RPMI8226 (cell line): ENCODE data around the gene ALAD.
"Not testable (repeated sequence)": the region's sequence is repeated elsewhere in the genome, so short reads cannot be mapped to it uniquely, and the experiment has no call there.

ENCODE experiments used
- DNase-seq: peaks from one replicate; pipeline ENCODE4 v3.0.0-alpha.2; 2015

The ALAD gene

DNA sequence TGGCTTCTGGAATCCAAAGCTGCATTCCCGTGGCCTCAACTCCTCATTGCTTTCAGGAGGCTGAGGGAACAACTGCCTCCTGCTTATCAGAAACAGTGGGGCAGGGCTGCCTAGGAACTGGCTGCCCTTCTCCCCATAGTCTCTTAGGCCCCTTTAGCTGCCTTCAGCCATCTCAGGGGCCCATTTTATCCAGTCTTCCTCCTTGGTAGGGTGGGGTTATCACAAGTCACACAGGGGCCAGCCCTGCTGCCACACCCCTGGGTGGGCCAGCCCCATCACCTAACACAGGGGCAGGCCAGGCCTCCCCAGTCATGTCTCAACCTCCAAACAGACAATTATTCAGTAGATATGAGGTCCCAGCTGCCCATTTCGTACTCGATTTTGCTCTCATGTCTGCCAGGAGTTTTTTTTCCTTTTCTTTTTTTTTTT is 3.9 kb downstream of the ALAD start:
- DNase-seq, result no peak

DNA sequence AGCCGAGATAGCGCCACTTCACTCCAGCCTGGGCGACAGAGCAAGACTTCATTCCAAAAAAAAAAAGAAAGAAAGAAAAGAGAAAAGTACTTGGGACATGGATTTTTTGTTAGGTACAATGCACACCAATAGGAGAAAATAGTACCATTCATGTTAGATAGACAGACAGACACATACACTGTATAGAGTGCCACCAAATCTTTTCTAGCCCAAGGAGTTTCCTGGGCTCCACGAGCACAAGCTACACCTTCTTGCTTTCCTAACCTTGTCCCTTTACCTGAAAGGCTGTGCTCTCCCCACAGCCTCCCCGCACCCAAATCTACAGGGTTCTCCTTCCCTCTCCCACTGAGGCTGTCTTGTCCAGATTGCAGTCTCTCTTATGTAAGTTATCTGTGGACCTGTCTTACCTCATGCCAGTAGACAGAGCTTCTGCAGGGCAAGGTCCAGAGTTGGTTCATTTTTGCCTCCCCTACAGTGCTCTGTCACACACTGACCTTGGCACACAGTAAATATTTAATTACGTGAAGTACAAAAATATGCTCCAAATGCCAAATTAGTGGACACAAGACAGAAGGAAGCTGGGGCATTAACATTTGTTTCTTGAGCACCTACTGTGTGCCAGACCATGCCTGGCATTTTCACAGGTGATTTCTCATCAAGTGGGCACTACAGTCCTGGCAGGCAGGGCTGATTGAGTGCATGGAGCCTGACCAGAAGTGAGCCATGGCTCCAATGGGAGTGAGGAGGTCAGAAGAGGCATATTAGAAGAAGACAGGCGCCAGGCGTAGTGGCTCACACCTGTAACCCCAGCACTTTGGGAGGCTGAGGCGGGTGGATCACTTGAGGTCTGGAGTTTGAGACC is 5.9 kb downstream of the ALAD start:
- no peak for DNase-seq

DNA sequence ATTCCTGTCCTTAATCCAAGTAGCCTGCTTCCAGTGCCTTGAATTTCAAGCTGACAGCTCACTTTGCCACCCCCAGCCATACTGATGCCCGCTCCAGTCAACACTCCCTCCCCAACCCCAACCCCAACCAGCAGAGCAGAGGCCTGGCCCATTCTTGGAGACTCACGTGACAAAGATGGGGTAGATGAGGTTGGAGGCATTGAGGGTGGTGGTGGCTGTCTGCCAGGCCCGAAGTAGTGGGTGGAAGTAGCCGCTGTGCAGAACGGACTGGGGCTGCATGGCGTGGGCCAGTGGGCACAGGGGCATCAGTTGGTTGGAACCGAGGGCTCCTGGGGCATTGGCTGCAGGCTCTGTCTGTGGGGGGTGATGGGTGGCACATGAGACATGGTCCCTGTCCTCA is 7.8 kb downstream of the ALAD start:
- no peak for DNase-seq

DNA sequence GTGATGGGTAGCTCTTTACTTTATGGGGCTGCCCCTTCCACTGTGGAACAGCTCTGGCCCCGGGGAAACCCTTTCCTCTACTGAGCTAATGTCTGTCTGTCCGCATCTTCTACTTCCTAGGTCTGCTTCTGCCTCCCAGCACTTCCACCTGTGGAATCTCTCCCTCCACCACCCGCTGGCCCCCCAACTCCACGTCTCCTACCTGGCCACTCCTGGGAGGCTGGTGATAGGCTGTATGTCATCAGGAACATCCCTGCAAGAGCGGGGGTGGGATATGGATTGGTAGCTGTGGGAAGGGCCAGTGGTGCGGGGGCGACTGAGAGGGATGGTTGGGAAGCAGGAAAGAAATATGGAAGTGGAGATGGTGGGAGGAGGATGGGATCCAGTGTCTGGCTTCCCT is 9.2 kb downstream of the ALAD start:
- no peak for DNase-seq

DNA sequence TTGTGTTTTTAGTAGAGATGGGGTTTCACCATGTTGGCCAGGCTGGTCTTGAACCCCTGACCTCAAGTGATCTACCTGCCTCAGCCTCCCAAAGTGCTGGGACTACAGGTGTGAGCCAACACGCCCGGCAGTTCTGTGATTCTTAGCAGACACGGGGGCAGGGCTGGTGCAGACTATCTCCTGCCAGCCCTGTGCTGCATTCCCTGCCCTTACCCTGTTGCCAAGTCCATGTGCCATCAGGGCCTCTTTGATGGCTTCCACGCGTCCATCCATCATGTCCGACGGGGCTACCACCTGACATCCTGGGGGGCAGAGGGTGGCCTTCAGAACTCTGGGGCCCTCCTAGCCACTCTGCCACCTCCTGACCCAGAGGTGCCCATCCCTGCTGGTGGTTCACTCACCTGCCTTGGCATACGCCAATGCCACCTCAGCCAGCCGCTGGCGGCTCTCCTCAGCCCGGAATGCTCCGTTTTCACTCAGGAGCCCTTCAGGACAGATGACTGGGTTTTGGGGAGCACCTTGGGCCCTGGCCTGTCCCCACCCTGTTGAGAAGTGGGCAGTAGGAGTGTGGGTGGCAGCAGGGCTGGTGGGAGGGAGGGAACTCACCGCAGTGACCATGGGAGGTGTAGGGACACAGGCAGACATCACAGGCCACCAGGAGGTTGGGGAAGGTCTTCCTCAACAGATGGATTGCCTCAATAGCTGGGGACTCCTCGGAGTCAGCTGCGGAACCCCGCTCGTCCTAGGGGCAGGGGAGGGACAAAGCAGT is 10.7 kb downstream of the ALAD start:
- DNase-seq, result no peak

DNA sequence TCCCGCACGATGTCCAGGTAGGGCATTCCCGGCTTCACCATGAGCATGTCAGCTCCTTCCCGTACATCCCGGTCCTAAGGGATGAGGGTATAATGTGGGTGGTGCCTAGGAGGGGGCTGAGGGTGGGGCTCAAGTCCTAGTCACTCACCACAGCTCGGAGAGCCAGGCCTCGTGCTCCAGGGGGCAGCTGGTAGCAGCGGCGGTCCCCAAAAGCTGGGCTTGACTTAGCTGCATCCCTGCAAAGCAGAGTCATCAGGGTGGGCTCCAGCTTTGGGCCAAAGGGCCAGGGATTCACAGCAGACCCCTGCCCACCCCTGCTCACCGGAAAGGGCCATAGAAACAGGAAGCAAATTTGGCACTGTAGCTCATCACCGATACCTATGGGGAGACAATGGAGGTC is 11.6 kb downstream of the ALAD start:
- DNase-seq, result no peak

DNA sequence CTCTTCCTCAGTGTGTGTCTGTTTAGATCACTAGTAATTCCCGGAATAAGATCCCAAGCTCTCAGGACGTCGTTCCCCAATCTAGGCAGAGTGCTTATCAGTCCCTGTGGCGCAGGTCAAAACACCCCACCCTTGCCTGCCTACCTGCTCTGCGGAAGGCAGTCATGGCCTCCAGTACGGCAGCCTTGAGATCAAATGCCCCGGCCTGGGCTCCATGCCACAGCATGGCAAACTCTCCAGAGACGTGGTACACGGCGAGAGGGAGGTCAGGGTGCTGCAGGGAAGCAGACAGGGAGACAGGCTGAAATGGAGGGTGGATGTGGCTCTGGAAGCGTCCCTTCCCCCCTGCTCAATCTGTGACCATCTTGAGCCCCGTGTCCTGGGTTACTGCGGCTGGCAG is 12.3 kb downstream of the ALAD start:
- no peak for DNase-seq

DNA sequence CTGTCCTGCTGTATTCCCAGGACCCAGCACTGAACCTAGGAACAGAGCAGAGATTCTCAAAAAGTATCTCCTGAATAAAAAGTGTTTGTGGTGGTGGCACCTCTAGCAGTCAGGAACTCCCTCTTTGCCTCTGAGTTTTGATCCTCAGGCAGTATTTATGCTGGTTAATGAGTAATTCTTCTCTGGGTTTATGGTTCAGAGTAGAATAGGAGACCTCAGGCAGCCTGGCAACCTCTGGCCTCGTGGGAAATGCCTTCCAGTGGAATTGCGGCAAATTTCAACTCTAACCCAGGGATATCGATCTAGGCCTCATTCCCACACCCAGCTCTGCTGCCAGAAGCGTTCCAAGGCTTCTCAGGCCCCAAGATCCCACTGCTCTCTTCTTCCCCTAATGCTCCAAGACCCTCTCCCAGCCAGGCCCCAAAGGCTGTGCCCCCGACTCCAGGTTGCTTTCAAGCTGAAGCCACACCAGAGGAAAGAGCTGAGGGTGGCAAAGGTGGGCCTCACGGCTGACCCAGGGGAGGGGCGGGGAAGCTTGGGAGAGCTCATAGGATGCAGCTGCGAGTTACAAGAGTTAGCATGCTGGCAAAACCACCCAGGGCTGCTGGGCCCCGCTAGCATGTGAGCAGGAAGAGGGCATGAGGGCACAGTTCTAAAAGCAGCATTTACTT is 13.4 kb downstream of the ALAD start:
- no peak for DNase-seq

DNA sequence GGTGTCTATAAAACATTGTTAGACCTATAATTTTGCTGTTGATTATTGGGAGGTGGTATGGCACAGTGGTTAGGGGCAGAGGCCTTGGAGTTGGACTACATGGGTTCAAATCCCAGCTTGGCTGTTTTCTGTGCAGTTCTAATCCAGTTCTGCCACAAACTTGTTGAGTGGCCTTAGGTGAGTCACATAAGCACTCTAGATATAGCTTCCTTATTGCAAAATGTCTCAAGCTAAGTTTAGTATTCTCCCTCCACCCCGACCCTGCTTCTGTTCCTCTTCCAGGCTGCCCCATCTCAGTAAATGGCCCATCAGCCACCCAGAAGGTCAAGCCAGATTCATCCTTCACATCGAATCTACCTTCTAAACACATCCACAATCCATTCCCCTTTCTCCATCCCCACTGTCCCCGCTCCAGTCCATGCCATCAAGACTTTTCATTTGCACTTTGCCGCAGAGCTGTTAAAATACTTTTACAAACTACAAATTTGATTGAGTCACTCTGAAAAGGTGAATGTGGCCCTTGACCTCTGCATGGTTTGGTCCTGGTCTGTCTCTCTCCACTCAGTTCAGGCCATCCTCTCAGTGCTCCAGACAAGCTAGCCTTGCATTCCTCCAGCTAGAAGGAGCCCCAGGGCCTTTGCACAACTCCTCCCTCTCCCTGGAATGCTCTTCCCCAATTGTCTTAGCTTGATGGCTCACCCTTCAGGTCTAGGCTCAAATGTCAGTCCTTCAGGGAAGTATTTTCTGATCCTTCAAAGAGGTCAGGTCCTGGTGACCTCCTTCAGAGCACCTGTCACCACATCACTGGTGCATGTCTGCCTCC is 14.3 kb downstream of the ALAD start:
- DNase-seq, result no peak

DNA sequence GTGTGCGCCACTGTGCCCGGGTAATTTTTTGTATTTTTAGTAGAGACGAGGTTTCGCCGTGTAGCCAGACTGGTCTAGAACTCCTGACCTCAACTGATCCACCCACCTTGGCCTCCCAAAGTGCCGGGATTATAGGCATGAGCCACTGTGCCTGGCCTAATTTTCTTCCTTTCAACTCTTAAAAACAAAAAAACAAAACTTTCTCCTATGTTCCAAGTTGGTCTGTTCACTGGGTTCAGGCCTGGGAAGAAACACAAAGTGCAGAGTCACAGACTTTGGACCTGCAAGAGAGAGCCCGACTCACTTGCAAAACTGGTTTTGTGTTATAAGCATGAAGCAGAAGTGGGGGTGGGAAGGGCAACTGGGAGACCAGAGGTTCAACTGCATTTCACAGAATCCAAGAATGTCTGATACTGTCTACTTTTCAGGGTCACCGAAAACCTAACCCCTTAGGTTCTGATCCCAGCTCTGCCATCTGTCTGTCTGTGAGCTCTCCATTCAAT is 19.1 kb downstream of the ALAD start:
- no peak for DNase-seq

DNA sequence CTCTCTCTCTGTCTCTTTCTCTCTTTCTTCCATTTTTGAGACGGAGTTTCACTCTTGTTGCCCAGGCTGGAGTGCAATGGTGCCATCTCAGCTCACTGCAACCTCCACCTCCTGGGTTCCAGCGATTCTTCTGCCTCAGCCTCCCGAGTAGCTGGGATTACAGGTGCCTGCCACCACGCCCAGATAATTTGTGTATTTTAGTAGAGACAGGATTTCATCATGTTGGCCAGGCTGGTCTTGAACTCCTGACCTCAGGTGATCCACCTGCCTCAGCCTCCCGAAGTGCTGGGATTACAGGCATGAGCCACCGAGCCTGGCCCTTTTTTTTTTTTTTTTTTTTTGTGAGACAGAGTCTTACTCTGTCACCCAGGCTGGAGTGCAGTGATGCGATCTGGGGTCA is 19.6 kb downstream of the ALAD start:
- DNase-seq, result not testable (repeated sequence)

DNA sequence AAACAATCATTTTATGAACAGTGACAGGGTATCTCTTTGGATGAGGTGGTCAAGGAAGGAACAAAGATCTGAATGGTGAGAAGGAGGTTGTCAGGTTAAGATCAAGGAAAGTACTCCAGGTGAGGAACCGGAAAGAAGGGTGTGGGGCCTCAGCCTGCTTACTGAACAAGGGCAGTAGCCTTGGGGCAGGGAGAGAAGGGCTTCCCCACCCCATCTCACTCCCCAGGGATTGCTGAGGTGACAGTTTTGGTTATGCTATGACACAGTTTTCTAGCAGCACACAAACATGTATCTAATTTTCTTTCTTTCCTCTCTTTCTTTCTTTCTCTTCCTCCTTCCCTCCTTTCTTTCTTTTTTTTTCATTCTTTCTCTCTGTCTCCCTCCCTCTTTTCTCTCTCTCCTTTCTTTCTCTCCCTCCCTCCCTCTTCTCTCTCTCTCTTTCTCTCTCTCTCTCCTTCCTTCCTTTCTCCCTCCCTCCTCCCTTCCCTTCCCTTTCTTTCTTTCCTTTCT is 20.2 kb downstream of the ALAD start:
- DNase-seq, result peak; percentile 79

DNA sequence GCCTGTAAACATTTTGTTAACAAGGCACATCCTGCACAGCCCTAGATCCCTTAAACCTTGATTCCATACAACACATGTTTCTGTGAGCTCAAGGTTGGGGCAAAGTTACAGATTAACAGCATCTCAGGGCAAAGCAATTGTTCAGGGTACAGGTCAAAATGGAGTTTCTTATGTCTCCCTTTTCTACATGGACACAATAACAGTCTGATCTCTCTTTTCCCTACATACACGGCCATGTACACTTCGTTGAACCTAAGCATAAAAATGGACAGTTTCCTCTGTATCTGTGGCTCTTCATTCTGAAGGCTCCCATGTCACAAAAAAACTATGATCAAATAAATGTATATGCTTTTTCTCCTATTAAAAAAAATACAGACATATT is 21.3 kb downstream of the ALAD start:
- not testable (repeated sequence) for DNase-seq

DNA sequence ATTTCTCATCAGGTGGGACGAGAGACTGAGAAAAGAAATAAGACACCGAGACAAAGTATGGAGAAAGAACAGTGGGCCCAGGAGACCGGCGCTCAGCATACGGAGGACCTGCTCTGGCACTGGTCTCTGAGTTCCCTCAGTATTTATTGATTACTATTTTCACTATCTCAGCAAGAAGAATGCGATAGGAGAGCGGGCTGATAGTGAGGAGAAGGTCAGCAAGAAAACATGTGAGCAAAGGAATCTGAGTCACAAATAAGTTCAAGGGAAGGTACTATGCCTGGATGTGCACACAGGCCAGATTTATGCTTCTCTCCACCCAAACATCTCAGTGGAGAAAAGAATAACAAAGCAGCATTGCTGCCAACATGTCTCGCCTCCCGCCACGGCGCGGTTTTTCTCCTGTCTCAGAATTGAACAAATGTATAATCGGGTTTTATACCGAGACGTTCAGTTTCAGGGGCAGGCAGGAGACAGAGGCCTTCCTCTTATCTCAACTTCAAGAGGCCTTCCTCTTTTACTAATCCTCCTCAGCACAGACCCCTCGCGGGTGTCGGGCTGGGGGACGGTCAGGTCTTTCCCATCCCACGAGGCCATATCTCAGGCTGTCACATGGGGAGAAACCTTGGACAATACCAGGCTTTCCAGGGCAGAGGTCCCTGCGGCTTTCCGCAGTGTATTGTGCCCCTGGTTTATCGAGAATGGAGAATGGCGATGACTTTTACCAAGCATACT is 21.8 kb downstream of the ALAD start:
- DNase-seq, result not testable (repeated sequence)

DNA sequence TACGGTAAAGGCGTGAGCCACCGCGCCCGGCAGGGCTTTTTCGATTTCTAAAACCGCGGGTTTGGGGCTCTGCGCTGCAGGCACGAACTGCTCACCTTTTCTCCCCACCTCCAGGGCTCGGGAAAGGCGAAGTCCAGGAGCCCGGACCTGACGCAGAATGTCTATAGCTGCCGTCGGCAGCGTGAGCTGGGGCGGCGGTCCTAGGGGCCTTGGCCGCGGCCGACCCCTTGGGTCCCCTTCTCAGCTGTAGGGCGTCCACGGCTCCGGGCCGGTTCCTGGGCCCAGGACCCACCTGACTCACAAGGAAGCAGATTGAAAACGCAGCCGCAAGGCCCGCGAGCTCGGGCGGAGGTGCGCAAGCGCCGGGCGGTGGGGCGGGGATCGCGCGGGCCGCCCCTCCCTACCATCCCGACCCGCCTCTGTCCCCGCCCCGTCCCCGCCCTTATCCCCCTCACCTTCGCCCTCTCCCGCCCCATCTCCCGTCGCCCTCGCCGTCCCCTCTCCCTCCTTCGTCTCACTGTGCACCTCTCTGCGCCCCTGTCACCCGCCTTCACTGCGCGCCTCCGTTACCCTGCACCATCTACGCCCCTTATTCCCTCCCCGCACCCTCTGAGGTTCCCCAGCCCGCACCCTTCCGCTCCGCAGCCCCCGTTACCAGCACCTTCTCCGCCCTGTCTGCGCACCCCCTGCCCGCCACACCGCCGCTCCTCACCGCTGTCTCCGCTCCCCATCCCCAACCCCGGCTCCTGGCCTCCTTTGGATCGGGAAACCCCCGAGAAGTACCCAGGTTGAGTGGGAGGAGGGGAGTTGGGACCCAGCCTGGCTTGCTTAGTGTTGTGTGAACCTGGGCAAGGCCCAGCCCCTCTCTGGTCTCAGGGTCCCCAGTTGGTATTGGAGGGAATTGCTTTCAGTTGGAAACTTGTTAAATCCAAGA is 24.2 kb downstream of the ALAD start, which contains the start of gene HDHD3:
HDHD3 (minus strand) TSS at position 353 of the 934 bp plus-strand sequence. CDS start 2,632 bp downstream, outside the sequence.
- DNase-seq, result peak; percentile 84

DNA sequence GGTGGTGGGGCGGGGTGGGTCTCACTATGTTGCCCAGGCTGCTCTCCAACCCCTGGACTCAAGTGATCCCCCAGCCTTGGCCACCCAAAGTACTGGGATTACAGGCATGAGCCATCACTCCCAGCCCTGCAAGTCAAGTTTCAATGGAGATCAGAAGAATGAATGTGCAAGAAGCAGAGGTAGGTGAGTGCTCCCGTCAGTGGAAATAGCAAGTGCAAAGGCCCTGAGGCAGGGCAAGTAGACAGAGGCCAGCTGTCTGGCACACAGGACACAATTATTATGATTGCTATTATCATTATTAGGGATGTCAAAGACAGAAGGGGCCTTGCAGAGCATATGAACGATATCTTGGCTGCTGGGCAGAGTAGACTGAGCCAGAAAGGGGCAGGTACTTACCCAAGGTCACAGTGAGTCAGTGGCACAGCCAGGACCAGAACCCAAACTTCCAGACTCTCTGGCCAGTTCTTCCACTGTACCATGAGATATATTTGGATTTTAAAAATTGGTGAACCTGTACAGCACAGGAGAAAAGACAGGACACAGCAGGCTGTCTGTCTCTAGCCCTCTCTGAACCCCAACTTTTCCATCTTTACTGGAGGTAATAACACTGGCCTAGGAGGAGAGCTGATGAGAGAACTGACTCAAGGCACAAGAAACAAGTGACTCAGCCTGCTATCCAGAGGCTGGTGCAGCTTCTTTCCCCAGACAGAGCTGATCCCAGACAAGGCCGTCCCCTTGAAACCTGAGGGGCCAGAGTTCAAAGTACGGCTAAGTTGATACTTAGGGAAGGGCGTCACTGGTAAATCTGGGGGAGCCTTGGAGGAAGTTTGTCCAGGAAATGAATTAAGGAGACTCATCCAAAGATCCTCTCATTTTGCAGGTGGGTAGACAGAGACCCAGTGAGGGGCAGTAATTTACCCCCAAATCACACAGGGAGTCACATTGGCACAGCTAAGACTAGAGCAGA is 25.7 kb downstream of the ALAD start:
- DNase-seq, result no peak

DNA sequence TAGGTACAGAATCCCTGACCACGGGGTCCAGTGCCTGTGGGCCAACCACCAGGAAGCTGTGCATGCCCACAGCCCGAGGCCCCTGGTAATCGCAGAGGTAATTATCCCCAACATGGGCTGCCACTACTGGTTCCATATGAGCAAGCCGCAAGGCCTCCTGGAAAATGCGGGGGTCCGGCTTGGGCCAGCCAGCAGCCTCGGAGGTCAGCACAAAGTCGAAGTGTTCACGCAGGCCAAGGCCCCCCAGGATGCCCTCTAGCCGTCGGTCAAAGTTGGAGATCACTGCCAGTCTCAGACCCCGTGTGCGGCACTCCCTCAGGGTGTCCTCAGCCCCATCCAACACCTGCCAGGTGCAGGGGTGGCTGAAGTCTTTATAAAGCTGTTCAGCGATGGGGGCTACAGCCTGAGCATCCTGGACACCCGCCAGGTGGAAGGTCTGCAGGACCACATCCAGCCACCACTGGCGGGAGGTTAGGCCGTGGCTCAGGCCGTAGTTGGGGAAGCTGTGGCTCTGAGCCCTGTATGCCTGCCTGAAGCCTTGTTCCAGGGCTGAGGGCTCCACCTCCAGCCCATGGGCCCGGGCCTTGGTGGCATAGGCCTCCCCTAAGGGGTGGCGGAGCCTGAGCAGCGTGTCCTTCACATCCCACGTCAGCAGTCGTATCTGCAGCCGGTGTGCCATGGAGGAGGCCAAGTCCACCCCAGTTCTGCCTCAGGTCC is 27.2 kb downstream of the ALAD start:
- DNase-seq, result no peak

DNA sequence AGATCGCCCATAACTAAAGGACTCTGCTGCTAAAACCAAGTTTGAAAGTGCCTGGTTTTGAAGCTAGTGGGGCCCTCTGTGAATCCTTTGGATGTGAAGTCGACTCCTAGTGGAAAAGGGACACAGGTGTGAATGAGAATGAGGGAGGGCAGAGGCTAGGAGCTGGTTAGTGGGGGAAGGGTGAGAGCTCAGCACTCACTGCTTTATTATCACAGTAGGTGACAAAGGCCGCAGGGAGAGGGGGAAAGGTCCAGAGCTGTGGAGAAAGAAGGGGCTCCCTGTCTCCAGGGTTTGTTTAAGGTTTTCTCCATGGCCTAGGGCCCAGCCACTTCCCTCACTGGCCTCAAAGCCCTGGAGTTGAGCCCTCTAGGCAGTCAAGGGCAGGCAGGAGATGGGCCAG is 27.8 kb downstream of the ALAD start:
- DNase-seq, result no peak
